AG04450 (cell line): ENCODE data around the gene BRD7. TPM values are rescaled to one million over a fixed set of nuclear protein-coding genes. Genes with fewer than 3 reads are reported as not detected.

Experiments
- CTCF ChIA-PET: fragments of 300-600, 350-600 bp; formaldehyde crosslinking; extraction: SDS; loops from one replicate; lab custom pipeline; 2022; ENCODE audit warnings: antibody characterized with exemption, inconsistent platforms; lab: Charles Lee
- POLR2A ChIA-PET: fragments of 350-600 bp; formaldehyde crosslinking; extraction: SDS; loops from one replicate; lab custom pipeline; 2021; ENCODE audit warnings: antibody characterized with exemption, inconsistent platforms; lab: Yijun Ruan, JAX
- DNase-seq: peaks from one replicate; pipeline ENCODE4 v3.0.0-alpha.2; 2011; ENCODE audit warnings: low read depth, low spot score
- H3K27ac ChIP-seq: one replicate; pipeline ENCODE4 v1.5.1; 2012; ENCODE audit warnings: low read depth, low read length, control low read depth
- H3K27me3 ChIP-seq: one replicate; pipeline ENCODE4 v1.6.0; 2012; ENCODE audit warnings: low read length; ENCODE audit not compliant: control insufficient read depth, insufficient read depth
- H3K4me3 ChIP-seq: 2 replicates; pipeline ENCODE4 v1.5.1; 2011; ENCODE audit warnings: mild to moderate bottlenecking, low read depth, low read length, control low read depth
- H3K9me3 ChIP-seq: 2 replicates; pipeline ENCODE4 v1.5.1; 2012; ENCODE audit warnings: low read length; ENCODE audit not compliant: control insufficient read depth, insufficient read depth
- CTCF ChIP-seq: IDR thresholded peaks from 2 replicates; pipeline ENCODE4 v1.5.1; 2011; ENCODE audit warnings: low read depth, low read length, control low read depth, inconsistent platforms
- polyA plus RNA-seq: library from polyadenylated mRNA; depleted of rRNA; stranded (reverse); fragments of >200 nt; gene quantifications from 2 replicates; pipeline ENCODE4 v1.2.3, GENCODE V29; 2011

BRD7 gene
- polyA plus RNA-seq, 1 experiment, result 69.2 TPM

- POLR2A ChIA-PET, result no interaction called here
- Histone ChIP-seq H3K4me3 (no peak overlapping the region), H3K9me3 (peaks cover 4% of the 10 kb centered on the region), H3K27ac (no peak overlapping the region), H3K27me3 (no peaks in the 10 kb centered on the region)
- DNase-seq, result no peak
- CTCF ChIA-PET, result no interaction called here
- TF ChIP-seq CTCF, result no peak
Measured at GRCh38 chr16:50290856-50291255, 77.9 kb downstream of the BRD7 start.

DNA sequence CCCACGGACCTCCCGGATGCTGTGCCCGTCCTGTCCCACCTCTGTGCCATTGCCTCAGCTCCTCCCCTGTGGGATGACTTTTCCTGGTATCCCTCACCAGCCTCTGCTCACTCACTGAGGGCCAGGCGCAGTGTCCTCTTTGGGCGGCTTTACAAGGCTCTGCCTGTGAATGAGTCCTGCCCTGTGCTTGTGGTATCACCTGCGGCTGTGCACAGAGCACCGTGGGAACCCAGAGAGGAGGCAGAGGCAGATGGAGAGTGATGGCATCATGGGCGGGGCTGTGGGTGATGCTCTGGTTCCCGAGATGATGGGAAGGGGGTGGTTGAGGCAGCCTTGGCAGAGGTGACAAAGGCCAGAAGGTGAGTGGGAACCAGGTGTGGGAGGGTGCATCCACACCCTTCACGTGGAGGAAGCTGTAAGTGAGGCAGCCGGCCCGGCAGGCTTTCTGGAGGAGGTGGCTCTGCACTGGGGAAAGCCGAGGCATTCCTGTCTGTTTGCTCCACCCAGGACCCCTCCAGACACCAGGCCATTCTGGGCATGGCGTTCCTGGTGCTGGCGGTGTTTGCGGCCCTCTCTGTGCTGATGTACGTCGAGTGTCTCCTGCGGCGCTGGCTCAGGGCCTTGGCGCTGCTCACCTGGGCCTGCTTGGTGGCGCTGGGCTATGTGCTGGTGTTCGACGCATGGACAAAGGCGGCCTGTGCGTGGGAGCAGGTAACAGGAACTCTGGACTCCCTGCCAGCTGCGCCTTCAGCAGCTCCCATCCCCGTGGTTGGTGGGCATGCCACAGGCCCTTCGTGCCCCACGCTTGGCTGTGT is 78.6 kb downstream of the BRD7 start:
- Histone ChIP-seq H3K9me3 (peaks cover 4% of the 10 kb centered on the region), H3K4me3 (no peak overlapping the region), H3K27me3 (no peaks in the 10 kb centered on the region), H3K27ac (no peak overlapping the region)
- ChIA-PET POLR2A (no interaction called here), CTCF (no interaction called here)
- no peak for DNase-seq
- no peak for TF ChIP-seq CTCF

GRCh38 chr16:50288920-50289319 is 79.9 kb downstream of the BRD7 start:
- H3K27me3 ChIP-seq, result no peaks in the 10 kb centered on the region
- peaks cover 4% of the 10 kb centered on the region for H3K9me3 ChIP-seq
- no peak for DNase-seq
- H3K27ac ChIP-seq, result no peak overlapping the region
- no peak overlapping the region for H3K4me3 ChIP-seq
- CTCF ChIA-PET, result no interaction called here
- TF ChIP-seq CTCF, result no peak
- POLR2A ChIA-PET, result no interaction called here

GRCh38 chr16:50288026-50288425 is 80.8 kb downstream of the BRD7 start:
- DNase-seq, result no peak

More at GRCh38 chr16:50288026-50288425, 80.8 kb downstream of the BRD7 start:
- Histone ChIP-seq H3K27ac (no peak overlapping the region), H3K27me3 (no peaks in the 10 kb centered on the region), H3K4me3 (no peak overlapping the region), H3K9me3 (peaks cover 4% of the 10 kb centered on the region)
- POLR2A ChIA-PET, result no interaction called here
- CTCF ChIA-PET, result no interaction called here
- TF ChIP-seq CTCF, result no peak
